ENCODE measurements around the gene NKAIN2. TPM values are rescaled to one million over a fixed set of nuclear protein-coding genes. Genes with fewer than 3 reads are reported as not detected.
"Not testable (repeated sequence)": the region's sequence is repeated elsewhere in the genome, so short reads cannot be mapped to it uniquely, and the experiment has no call there.

NKAIN2 gene
- total and polyA plus RNA-seq, 4 donors = 16.3 to 67.0 (median 49.9) TPM

- no peaks in the 10 kb centered on the region for H3K27me3 ChIP-seq (ENCODE audit: control insufficient read depth, insufficient read depth, low read length)
Observed at GRCh38 chr6:124714728-124715127, 911.1 kb downstream of the NKAIN2 start.

GRCh38 chr6:124719913-124720312 is 916.2 kb downstream of the NKAIN2 start:
- Histone ChIP-seq H3K4me3 (ENCODE audit: low read depth, low read length) (no peak overlapping the region), H3K27me3 (ENCODE audit: control insufficient read depth, insufficient read depth, low read length) (no peaks in the 10 kb centered on the region), H3K4me1 (ENCODE audit: control insufficient read depth, insufficient read depth, low read length) (no peaks in the 10 kb centered on the region), H3K36me3 (ENCODE audit: control insufficient read depth, insufficient read depth, low read length) (no peaks in the 10 kb centered on the region), H3K27ac (ENCODE audit: low read depth, low read length) (no peak overlapping the region), H3K9me3 (ENCODE audit: control insufficient read depth, insufficient read depth, low read length) (no peaks in the 10 kb centered on the region)
- DNase-seq (ENCODE audit: low read depth in 4 of 6, low spot score in 6 of 6) = no peak

More at GRCh38 chr6:124714728-124715127, 911.1 kb downstream of the NKAIN2 start:
- Histone ChIP-seq H3K4me1 (ENCODE audit: control insufficient read depth, insufficient read depth, low read length) (no peaks in the 10 kb centered on the region), H3K27ac (ENCODE audit: low read depth, low read length) (no peak overlapping the region), H3K4me3 (ENCODE audit: low read depth, low read length) (no peak overlapping the region), H3K9me3 (ENCODE audit: control insufficient read depth, insufficient read depth, low read length) (no peaks in the 10 kb centered on the region), H3K36me3 (ENCODE audit: control insufficient read depth, insufficient read depth, low read length) (no peaks in the 10 kb centered on the region)
- DNase-seq (ENCODE audit: low read depth in 4 of 6, low spot score in 6 of 6) = no peak
- 57% methylated on average over 1 of the region's 2 CpGs for WGBS (ENCODE audit: insufficient coverage)

- Histone ChIP-seq H3K27me3 (ENCODE audit: control insufficient read depth, insufficient read depth, low read length) (no peaks in the 10 kb centered on the region), H3K4me1 (ENCODE audit: control insufficient read depth, insufficient read depth, low read length) (no peaks in the 10 kb centered on the region), H3K4me3 (ENCODE audit: low read depth, low read length) (no peak overlapping the region), H3K36me3 (ENCODE audit: control insufficient read depth, insufficient read depth, low read length) (no peaks in the 10 kb centered on the region), H3K27ac (ENCODE audit: low read depth, low read length) (no peak overlapping the region), H3K9me3 (ENCODE audit: control insufficient read depth, insufficient read depth, low read length) (no peaks in the 10 kb centered on the region)
- no peak for DNase-seq (ENCODE audit: low read depth in 4 of 6, low spot score in 6 of 6)
- 100% methylated on average over 1 of the region's 11 CpGs for WGBS (ENCODE audit: insufficient coverage)
Observed at GRCh38 chr6:124721331-124721730, 917.7 kb downstream of the NKAIN2 start.

GRCh38 chr6:124722141-124722878 is 918.6 kb downstream of the NKAIN2 start:
- Histone ChIP-seq H3K9me3 (ENCODE audit: control insufficient read depth, insufficient read depth, low read length) (no peaks in the 10 kb centered on the region), H3K4me3 (ENCODE audit: low read depth, low read length) (no peak overlapping the region), H3K4me1 (ENCODE audit: control insufficient read depth, insufficient read depth, low read length) (no peaks in the 10 kb centered on the region), H3K27ac (ENCODE audit: low read depth, low read length) (no peak overlapping the region), H3K27me3 (ENCODE audit: control insufficient read depth, insufficient read depth, low read length) (no peaks in the 10 kb centered on the region), H3K36me3 (ENCODE audit: control insufficient read depth, insufficient read depth, low read length) (no peaks in the 10 kb centered on the region)
- DNase-seq (ENCODE audit: low read depth in 4 of 6, low spot score in 6 of 6) = no peak
- WGBS (ENCODE audit: insufficient coverage) = 100% methylated on average over 3 of the region's 3 CpGs

GRCh38 chr6:124723671-124724070 is 920.0 kb downstream of the NKAIN2 start:
- H3K36me3 ChIP-seq (ENCODE audit: control insufficient read depth, insufficient read depth, low read length) = no peaks in the 10 kb centered on the region
- no peaks in the 10 kb centered on the region for H3K9me3 ChIP-seq (ENCODE audit: control insufficient read depth, insufficient read depth, low read length)
- no peaks in the 10 kb centered on the region for H3K4me1 ChIP-seq (ENCODE audit: control insufficient read depth, insufficient read depth, low read length)
- no peaks in the 10 kb centered on the region for H3K27me3 ChIP-seq (ENCODE audit: control insufficient read depth, insufficient read depth, low read length)
- H3K4me3 ChIP-seq (ENCODE audit: low read depth, low read length) = no peak overlapping the region
- DNase-seq (ENCODE audit: low read depth in 4 of 6, low spot score in 6 of 6) = peak in 1 of 6 donors; percentile 45
- no peak overlapping the region for H3K27ac ChIP-seq (ENCODE audit: low read depth, low read length)

- not testable (repeated sequence) for H3K9me3 ChIP-seq (ENCODE audit: control insufficient read depth, insufficient read depth, low read length); H3K27me3 ChIP-seq (ENCODE audit: control insufficient read depth, insufficient read depth, low read length); DNase-seq (ENCODE audit: low read depth in 4 of 6, low spot score in 6 of 6); H3K4me3 ChIP-seq (ENCODE audit: low read depth, low read length); H3K36me3 ChIP-seq (ENCODE audit: control insufficient read depth, insufficient read depth, low read length); H3K4me1 ChIP-seq (ENCODE audit: control insufficient read depth, insufficient read depth, low read length); H3K27ac ChIP-seq (ENCODE audit: low read depth, low read length)
- 100% methylated on average over 1 of the region's 1 CpG for WGBS (ENCODE audit: insufficient coverage)
Observed at GRCh38 chr6:124737804-124738203, 934.1 kb downstream of the NKAIN2 start.

- no peak overlapping the region for H3K27ac ChIP-seq (ENCODE audit: low read depth, low read length)
- H3K9me3 ChIP-seq (ENCODE audit: control insufficient read depth, insufficient read depth, low read length) = no peaks in the 10 kb centered on the region
- H3K4me1 ChIP-seq (ENCODE audit: control insufficient read depth, insufficient read depth, low read length) = no peaks in the 10 kb centered on the region
- no peak overlapping the region for H3K4me3 ChIP-seq (ENCODE audit: low read depth, low read length)
- no peaks in the 10 kb centered on the region for H3K27me3 ChIP-seq (ENCODE audit: control insufficient read depth, insufficient read depth, low read length)
- no peak for DNase-seq (ENCODE audit: low read depth in 4 of 6, low spot score in 6 of 6)
- H3K36me3 ChIP-seq (ENCODE audit: control insufficient read depth, insufficient read depth, low read length) = no peaks in the 10 kb centered on the region
Observed at GRCh38 chr6:124738482-124738881, 934.8 kb downstream of the NKAIN2 start.

- no CpG with 5 or more reads among the region's 2 CpGs for WGBS (ENCODE audit: insufficient coverage)
- Histone ChIP-seq H3K27ac (ENCODE audit: low read depth, low read length) (no peak overlapping the region), H3K4me3 (ENCODE audit: low read depth, low read length) (no peak overlapping the region), H3K4me1 (ENCODE audit: control insufficient read depth, insufficient read depth, low read length) (no peaks in the 10 kb centered on the region), H3K9me3 (ENCODE audit: control insufficient read depth, insufficient read depth, low read length) (no peaks in the 10 kb centered on the region), H3K36me3 (ENCODE audit: control insufficient read depth, insufficient read depth, low read length) (no peaks in the 10 kb centered on the region), H3K27me3 (ENCODE audit: control insufficient read depth, insufficient read depth, low read length) (no peaks in the 10 kb centered on the region)
- DNase-seq (ENCODE audit: low read depth in 4 of 6, low spot score in 6 of 6) = no peak
Observed at GRCh38 chr6:124741341-124741740, 937.7 kb downstream of the NKAIN2 start.

- Histone ChIP-seq H3K27me3 (ENCODE audit: control insufficient read depth, insufficient read depth, low read length) (no peaks in the 10 kb centered on the region), H3K4me3 (ENCODE audit: low read depth, low read length) (no peak overlapping the region), H3K27ac (ENCODE audit: low read depth, low read length) (no peak overlapping the region), H3K36me3 (ENCODE audit: control insufficient read depth, insufficient read depth, low read length) (no peaks in the 10 kb centered on the region), H3K9me3 (ENCODE audit: control insufficient read depth, insufficient read depth, low read length) (no peaks in the 10 kb centered on the region), H3K4me1 (ENCODE audit: control insufficient read depth, insufficient read depth, low read length) (no peaks in the 10 kb centered on the region)
- no peak for DNase-seq (ENCODE audit: low read depth in 4 of 6, low spot score in 6 of 6)
- WGBS (ENCODE audit: insufficient coverage) = no CpG with 5 or more reads among the region's 2 CpGs
Observed at GRCh38 chr6:124742971-124743370, 939.3 kb downstream of the NKAIN2 start.

GRCh38 chr6:124743420-124743819 is 939.8 kb downstream of the NKAIN2 start:
- Histone ChIP-seq H3K27ac (ENCODE audit: low read depth, low read length) (no peak overlapping the region), H3K27me3 (ENCODE audit: control insufficient read depth, insufficient read depth, low read length) (no peaks in the 10 kb centered on the region), H3K4me1 (ENCODE audit: control insufficient read depth, insufficient read depth, low read length) (no peaks in the 10 kb centered on the region), H3K36me3 (ENCODE audit: control insufficient read depth, insufficient read depth, low read length) (no peaks in the 10 kb centered on the region), H3K4me3 (ENCODE audit: low read depth, low read length) (no peak overlapping the region), H3K9me3 (ENCODE audit: control insufficient read depth, insufficient read depth, low read length) (no peaks in the 10 kb centered on the region)
- DNase-seq (ENCODE audit: low read depth in 4 of 6, low spot score in 6 of 6) = no peak
- WGBS (ENCODE audit: insufficient coverage) = no CpG with 5 or more reads among the region's 2 CpGs

Data from spinal cord (tissue), 10 donors.